Smooth muscle cell (in vitro differentiated cells): ENCODE measurements around the gene LAMC1. TPM values are rescaled to one million over a fixed set of nuclear protein-coding genes. Genes with fewer than 3 reads are reported as not detected.

ENCODE experiments used
- DNase-seq: peaks from one replicate; lab custom pipeline; 2025; ENCODE audit not compliant: unreplicated experiment; lab: John Stamatoyannopoulos, UW
- H2AFZ ChIP-seq: fragments of 200-600 bp; sonication (generic); 2 replicates; pipeline ENCODE4 v1.6.0; 2016; ENCODE audit warnings: antibody characterized with exemption, low read depth, mild to moderate bottlenecking
- H3F3A ChIP-seq: fragments of 200-600 bp; sonication (generic); 2 replicates; pipeline ENCODE4 v1.6.0; 2017; ENCODE audit warnings: antibody characterized with exemption, low read depth
- H3K27ac ChIP-seq: fragments of 200-600 bp; sonication (generic); 2 replicates; pipeline ENCODE4 v1.5.1; 2016; ENCODE audit warnings: low read depth, mild to moderate bottlenecking
- H3K27me3 ChIP-seq: fragments of 200-600 bp; sonication (generic); 2 replicates; pipeline ENCODE4 v1.6.1; 2016; ENCODE audit warnings: low read depth, mild to moderate bottlenecking
- H3K36me3 ChIP-seq: fragments of 200-600 bp; sonication (generic); 2 replicates; pipeline ENCODE4 v1.5.1; 2016; ENCODE audit warnings: low read depth
- H3K4me1 ChIP-seq: fragments of 200-600 bp; sonication (generic); 2 replicates; pipeline ENCODE4 v1.5.1; 2016; ENCODE audit warnings: low read depth
- H3K4me2 ChIP-seq: fragments of 200-600 bp; sonication (generic); 2 replicates; pipeline ENCODE4 v1.6.0; 2016; ENCODE audit warnings: mild to moderate bottlenecking
- H3K4me3 ChIP-seq: fragments of 200-600 bp; sonication (generic); 2 replicates; pipeline ENCODE4 v1.5.1; 2016; ENCODE audit warnings: mild to moderate bottlenecking
- H3K79me2 ChIP-seq: fragments of 200-600 bp; sonication (generic); 2 replicates; pipeline ENCODE4 v1.6.0; 2016; ENCODE audit warnings: low read depth, mild to moderate bottlenecking
- H3K9ac ChIP-seq: fragments of 200-600 bp; sonication (generic); 2 replicates; pipeline ENCODE4 v1.6.0; 2016; ENCODE audit warnings: low read depth
- H3K9me3 ChIP-seq: fragments of 200-600 bp; sonication (generic); replicated peaks from 2 replicates; pipeline ENCODE4 v1.5.1; 2016; ENCODE audit warnings: low read depth
- H4K20me1 ChIP-seq: fragments of 200-600 bp; sonication (generic); 2 replicates; pipeline ENCODE4 v1.6.0; 2016; ENCODE audit warnings: low read depth
- CTCF ChIP-seq: fragments of 200-600 bp; sonication (generic); IDR thresholded peaks from 2 replicates; pipeline ENCODE4 v1.5.1; 2017; ENCODE audit warnings: borderline replicate concordance, mild to moderate bottlenecking, antibody characterized with exemption; ENCODE audit not compliant: insufficient read depth, poor library complexity, severe bottlenecking
- WGBS: methylation state at CpG from one replicate; pipeline ENCODE4 v1.1.7; 2016; ENCODE audit warnings: low lambda C conversion rate; 5-methylcytosine and 5-hydroxymethylcytosine counted together
- polyA plus RNA-seq: library from polyadenylated mRNA; unstranded; fragments of >200 nt; fragmentation: Nextera tagmentation; extraction: Ambion mirVana; gene quantifications from 2 replicates; pipeline ENCODE4 v1.2.1, GENCODE V29; 2016
- total RNA-seq: library from RNA; depleted of rRNA; stranded (reverse); fragments of >200 nt; gene quantifications from 2 replicates; pipeline ENCODE4 v1.2.3, GENCODE V29; 2014

Gene LAMC1
- total and polyA plus RNA-seq, 2 experiments from 2014 or later, result 64.9 to 137 TPM

GRCh38 chr1:183040547-183040971 is 17.3 kb downstream of the LAMC1 start:
- no peak overlapping the region for H2AFZ ChIP-seq
- H3K4me1 ChIP-seq, result peaks cover 44% of the 10 kb centered on the region
- peak overlapping the region; percentile 75 for H3K4me2 ChIP-seq
- no peaks in the 10 kb centered on the region for H3K36me3 ChIP-seq
- peak overlapping the region; percentile 33 for H3K9ac ChIP-seq
- H3K79me2 ChIP-seq, result peaks cover 85% of the 10 kb centered on the region
- H3K4me3 ChIP-seq, result no peak overlapping the region
- peaks cover 90% of the 10 kb centered on the region for H4K20me1 ChIP-seq
- H3K9me3 ChIP-seq, result no peaks in the 10 kb centered on the region
- H3F3A ChIP-seq, result peaks cover 26% of the 10 kb centered on the region
- no peak for TF ChIP-seq CTCF
- 26% methylated on average over 2 of the region's 2 CpGs for WGBS
- H3K27ac ChIP-seq, result peak overlapping the region; percentile 89
- no peak for DNase-seq
- no peaks in the 10 kb centered on the region for H3K27me3 ChIP-seq

- 91% methylated on average over 3 of the region's 3 CpGs for WGBS
- DNase-seq, result no peak
- H3K4me1 ChIP-seq, result peaks cover 37% of the 10 kb centered on the region
- peaks cover 93% of the 10 kb centered on the region for H4K20me1 ChIP-seq
- H3K79me2 ChIP-seq, result peaks cover 85% of the 10 kb centered on the region
- H3K9me3 ChIP-seq, result no peaks in the 10 kb centered on the region
- TF ChIP-seq CTCF, result no peak
- no peak overlapping the region for H3K4me3 ChIP-seq
- no peak overlapping the region for H2AFZ ChIP-seq
- H3K27ac ChIP-seq, result peak overlapping the region; percentile 81
- peak overlapping the region; percentile 53 for H3K4me2 ChIP-seq
- H3F3A ChIP-seq, result peaks cover 22% of the 10 kb centered on the region
- H3K27me3 ChIP-seq, result no peaks in the 10 kb centered on the region
- no peak overlapping the region for H3K9ac ChIP-seq
- no peaks in the 10 kb centered on the region for H3K36me3 ChIP-seq
These were observed 20.0 kb downstream of the LAMC1 start for GRCh38 chr1:183043254-183043653.

- H3K27me3 ChIP-seq, result no peaks in the 10 kb centered on the region
- peak overlapping the region; percentile 5 for H3K4me3 ChIP-seq
- H3K36me3 ChIP-seq, result no peaks in the 10 kb centered on the region
- peak overlapping the region; percentile 53 for H3K4me2 ChIP-seq
- DNase-seq, result no peak
- no peak overlapping the region for H2AFZ ChIP-seq
- TF ChIP-seq CTCF, result no peak
- 32% methylated on average over 7 of the region's 7 CpGs for WGBS
- H3K9me3 ChIP-seq, result no peaks in the 10 kb centered on the region
- peaks cover 19% of the 10 kb centered on the region for H3F3A ChIP-seq
- H3K4me1 ChIP-seq, result peaks cover 28% of the 10 kb centered on the region
- peaks cover 85% of the 10 kb centered on the region for H3K79me2 ChIP-seq
- peak overlapping the region; percentile 15 for H3K9ac ChIP-seq
- H3K27ac ChIP-seq, result peak overlapping the region; percentile 81
- peaks cover 94% of the 10 kb centered on the region for H4K20me1 ChIP-seq
These were observed 20.9 kb downstream of the LAMC1 start for GRCh38 chr1:183043872-183044854.
